Activated CD4-positive, alpha-beta T cell treated with anti-CD3 and anti-CD28 coated beads, Interleukin-2, Interleukin-6, amounts not matched to agents 100 ng/mL and 50 ng/mL, durations not matched to agents 16 hours and 8 hours (primary cell): ENCODE measurements around the gene TEKT5.
"Not testable (repeated sequence)": the region's sequence is repeated elsewhere in the genome, so short reads cannot be mapped to it uniquely, and the experiment has no call there.

Experiments
- DNase-seq: peaks from one replicate; pipeline ENCODE4 v3.0.0-alpha.2; 2020

TEKT5 gene

DNA sequence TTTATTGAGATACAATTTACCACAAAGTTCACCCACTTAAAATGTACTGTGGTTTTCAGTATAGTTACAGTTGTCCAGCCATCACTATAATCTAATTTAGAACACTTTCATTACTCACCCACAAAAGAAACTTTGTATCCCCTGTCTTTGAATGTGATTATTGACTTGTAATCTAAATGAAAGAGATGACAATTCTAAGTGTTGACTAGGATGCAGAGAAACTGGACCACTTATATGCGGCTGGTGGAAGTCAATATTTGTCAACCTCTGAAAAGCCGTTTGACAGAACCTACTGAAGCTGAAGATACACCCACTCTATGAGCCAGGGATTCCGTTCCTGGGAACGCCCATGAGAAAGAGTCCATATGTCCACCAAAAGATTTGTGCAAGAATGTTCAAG lies 36.8 kb downstream of the TEKT5 start:
- no peak for DNase-seq

DNA sequence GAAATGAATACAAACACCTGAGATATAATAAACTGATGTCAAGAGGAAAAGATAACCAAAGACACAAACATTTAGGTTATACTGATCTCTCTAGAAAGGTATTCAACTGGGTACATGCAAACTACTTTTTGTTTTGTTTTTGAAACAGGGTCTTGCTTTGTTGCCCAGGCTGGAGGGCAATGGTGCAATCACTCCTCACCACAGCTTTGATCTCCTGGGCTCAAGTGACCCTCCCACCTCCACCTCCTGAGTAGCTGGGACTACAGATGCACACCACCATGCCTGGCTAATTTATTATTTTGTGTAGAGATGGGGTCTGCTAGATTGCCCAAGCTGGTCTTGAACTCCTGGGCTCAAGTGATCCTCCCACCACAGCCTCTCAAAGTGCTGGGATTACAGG lies 38.1 kb downstream of the TEKT5 start:
- DNase-seq = no peak

GRCh38 chr16:10655415-10655977 lies 39.2 kb downstream of the TEKT5 start:
- DNase-seq = no peak

GRCh38 chr16:10654592-10655414 lies 39.9 kb downstream of the TEKT5 start:
- no peak for DNase-seq

DNA sequence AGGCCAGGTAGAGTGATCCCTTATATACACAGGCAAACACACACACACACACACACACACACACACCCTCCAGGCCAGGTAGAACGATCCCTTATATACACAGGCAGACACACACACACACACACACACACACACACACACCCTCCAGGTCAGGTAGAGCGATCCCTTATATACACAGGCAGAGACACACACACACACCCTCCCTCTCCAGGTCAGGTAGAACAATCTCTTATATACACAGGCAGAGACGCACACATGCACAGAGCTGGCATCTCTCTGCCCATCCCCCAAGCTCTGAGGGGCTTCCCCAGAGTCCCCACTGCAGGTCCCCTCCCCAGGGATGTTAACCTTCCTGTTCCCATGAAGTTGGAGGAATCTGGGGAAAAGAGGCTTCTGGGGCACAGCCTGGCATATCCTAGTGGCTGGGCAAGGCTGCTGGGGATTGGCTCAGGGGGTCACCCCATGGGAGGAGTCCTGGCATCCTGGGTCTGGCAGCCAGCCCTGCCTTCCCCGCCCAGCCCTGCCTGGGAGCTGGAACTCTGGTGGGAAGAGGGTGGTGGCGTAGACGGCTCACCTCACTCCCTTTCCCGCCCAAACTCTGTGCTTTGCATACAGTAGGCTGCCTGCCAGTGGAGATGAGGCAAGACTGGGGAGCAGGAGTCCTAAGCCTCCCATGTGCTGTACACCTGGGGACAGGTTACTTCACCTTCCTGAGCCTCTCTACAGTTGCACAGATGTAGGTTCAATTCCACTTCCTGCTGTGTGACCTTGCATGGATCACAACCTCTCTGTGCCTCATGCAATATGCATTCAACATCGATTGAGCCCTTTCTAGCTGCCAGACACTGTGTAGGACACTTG lies 41.8 kb downstream of the TEKT5 start:
- no peak for DNase-seq

DNA sequence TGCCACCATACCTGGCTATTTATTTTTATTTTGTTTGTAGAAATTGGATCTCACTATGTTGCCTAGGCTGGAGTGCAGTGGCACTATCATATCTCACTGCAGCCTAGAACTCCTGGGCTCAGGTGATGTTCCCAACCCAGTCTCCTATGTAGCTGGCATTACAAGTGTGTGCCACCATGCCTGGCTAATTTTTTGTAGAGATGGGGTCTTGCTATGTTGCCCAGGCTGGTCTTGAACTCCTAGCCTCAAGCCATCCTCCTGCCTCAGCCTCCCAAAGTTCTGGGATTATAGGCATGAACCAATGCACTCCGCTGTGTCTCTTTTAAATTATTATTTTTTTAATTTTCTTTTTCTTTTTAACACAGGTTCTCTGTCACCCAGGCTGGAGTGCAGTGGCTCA lies 45.6 kb downstream of the TEKT5 start:
- not testable (repeated sequence) for DNase-seq

DNA sequence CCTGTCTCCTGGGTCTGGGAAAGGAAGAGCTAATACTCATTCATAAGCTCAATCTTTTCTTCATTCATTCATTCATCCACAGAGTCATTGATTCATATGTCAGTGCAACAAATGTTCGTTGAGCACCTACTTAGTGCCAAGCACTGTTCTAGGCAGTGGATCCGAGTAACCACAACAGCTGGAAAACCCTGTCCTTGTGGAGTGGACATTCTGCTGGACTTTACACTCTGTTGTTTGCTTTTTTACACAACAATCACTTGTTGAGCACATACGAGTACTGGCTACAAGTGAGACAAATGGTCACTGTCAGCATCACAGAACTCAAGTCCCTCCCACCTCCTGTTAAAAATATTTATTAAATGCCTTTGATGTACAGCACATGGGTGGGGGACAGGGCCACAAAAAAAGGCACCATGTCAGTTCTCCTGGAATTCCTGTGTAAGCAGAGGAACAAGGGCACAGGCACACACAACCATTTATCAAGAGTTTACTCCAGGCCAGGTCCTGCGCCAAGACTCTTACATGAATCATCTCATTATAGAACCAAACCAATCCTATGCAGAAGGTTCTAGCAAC lies 46.9 kb downstream of the TEKT5 start:
- no peak for DNase-seq

- DNase-seq = no peak
Observed at GRCh38 chr16:10647264-10647720, 47.4 kb downstream of the TEKT5 start.

- no peak for DNase-seq
Observed at GRCh38 chr16:10646581-10647263, 48.0 kb downstream of the TEKT5 start.

DNA sequence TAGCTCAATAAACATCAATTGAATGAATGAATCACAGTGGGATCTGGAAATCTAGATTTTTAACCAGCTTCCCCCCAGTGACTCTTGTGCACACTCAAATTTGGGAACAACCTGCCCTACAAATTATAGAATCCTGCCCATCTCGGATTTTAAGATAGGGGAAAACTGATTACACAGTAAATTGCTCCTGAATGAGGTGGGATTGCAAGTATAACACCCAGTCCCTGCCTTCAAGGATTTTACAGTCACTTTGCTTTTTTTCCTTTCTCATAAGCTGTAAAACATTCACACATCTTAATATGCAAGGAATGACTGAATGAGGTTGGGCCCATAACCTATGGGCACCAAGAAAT lies 48.5 kb downstream of the TEKT5 start:
- no peak for DNase-seq

GRCh38 chr16:10644092-10644491 lies 50.6 kb downstream of the TEKT5 start:
- DNase-seq = no peak

- DNase-seq = no peak
Observed at GRCh38 chr16:10642964-10643363, 51.8 kb downstream of the TEKT5 start.

DNA sequence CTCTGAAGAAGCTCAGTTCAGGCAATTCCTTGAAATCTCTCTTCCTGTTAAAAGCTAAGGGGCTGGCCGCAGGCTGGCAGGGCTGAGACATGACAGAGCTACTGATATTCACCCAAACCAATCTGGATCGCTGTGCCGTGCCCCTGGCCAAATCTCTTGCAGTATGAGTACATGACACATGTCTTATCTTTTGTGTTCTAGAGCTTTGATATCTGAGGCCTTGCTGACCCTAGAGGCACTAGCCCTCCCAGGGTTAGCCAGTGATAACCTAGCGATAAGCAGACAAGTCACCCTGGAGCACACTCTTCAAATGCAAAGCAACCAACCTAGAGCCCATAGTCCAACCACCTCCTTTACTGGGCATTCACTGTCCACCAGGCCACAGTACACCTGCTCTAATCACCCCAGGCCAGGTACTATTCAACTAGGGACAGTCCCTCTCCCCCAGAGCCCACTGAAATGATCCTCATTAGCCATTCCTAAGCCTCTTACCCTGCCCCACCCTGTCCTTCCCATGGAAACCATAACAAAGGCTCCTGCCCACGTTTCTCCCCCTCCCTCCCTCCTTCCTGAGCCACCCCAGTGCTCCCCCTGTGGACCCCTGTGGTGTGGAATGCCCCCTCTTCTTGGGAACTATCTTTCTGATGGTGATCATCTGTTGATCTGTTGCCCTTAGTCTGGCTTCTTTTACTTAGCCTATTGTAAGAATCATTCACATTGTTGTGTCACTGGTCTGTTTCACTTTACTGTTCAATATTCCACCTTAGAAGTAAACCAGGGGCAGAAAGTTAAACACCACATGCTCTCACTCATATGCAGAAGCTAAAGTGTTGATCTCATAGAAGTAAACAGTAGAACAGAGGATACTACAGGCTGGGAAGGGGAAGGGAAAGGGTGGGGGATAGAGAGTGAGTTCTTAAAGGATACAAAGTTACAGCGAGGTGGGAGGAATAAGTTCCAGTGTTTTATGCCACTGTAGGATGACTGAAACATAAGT lies 52.5 kb downstream of the TEKT5 start:
- DNase-seq = no peak

DNA sequence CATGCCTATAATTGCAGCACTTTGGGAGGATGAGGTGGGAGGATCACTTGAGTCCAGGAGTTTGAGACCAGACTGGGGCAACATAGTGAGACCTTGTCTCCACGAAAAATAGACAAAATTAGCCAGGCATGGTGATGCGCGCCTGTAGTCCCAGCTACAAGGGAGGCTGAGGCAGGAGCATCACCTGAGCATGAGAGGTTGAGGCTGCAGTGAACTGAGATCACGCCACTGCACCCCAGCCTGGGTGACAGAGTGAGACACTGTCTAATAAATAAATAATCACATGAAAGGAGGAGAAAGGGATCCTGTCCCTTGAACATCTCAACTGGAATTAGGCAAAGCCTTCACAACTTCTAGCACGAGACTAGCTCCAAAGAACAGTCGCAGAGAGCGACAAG lies 53.2 kb downstream of the TEKT5 start:
- DNase-seq = no peak

DNA sequence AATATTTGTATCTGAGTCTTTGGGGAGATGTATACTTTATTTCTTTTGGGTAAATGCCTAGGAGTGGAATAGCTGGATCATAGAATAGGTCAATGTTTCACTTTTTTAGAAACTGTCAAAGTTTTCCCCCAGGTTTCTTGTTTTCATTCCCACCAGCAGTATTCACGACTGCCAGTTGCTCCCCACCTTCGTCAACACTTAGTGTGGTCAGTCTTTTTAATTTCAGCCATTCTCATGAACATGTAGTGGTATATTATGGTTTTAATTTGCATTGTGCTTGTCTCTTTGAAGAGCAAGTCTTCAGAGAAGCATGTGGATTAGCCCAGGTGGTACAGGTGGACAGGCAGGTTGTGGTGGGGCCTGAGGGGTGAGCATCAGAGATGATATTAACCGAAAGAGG lies 53.8 kb downstream of the TEKT5 start:
- no peak for DNase-seq

DNA sequence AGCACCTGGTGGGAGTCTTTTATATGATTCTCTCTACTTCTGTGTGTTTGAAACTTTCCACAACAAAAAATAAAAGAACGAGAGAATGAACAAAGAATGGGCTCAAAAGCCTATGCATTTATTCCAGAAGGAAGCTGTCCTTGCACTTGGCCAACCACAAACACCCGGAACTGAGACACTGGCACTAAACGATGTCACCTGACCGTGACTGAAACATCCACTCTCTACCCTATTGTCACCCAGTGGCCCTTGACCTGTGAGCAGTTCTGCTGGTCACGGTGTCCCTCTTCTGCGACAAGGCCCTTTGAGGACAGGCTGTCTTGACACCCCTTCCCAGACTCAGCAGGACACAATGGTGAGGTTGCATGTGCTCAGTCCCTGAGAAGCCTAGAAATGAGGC lies 56.6 kb downstream of the TEKT5 start:
- no peak for DNase-seq

DNA sequence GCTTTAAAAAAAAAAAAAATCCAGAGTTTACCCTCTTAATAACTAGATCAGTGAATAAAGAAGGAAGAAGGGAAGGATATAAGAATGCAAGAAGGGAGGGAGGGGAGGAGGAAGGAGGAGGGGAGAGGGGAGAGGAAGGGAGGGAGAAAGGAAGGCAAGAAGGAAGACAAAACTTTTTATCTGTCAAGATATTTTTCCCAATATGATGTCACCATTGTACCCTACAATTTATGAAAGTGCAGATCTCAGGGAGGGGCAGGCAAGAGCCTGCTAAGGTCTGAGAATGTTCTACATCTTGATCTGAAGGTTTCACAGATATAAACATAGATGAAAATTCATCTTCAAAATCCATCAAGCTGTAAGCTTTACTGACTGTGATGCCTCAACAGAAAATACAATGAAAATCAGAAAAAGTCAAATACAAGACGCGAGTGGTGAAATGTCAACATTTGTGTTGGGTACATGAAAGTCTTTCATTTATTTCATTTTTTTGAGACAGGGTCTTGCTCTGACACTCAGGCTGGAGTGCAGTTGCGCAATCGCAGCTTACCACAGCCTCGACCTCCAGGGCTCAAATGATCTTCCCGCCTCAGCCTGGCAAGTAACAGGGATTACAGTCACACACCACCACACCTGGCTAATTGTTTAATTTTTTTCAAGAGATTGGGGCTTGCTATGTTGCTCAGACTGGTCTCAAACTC lies 57.2 kb downstream of the TEKT5 start:
- DNase-seq = no peak

GRCh38 chr16:10635365-10636021 lies 59.2 kb downstream of the TEKT5 start:
- DNase-seq = no peak

- not testable (repeated sequence) for DNase-seq
Observed at GRCh38 chr16:10633429-10633828, 61.3 kb downstream of the TEKT5 start.

DNA sequence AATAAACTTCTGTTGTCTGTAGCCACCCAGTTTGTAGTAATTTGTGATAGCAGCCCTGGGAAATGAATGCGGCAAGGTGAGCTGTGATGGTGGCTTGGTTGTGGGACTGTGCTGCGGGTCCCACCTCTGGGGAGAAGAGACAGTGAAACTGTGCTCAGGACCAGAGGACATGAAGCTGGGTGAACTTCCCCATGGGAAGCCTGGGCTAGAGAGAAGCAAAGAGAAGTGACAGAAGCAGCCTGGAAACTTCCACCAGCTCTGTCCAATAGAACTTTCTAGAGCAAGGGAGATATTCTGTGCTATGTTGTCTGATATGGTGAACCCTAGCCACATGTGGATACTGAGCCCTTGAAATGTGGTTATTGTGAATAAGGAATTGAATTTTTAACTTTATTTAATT lies 62.8 kb downstream of the TEKT5 start:
- no peak for DNase-seq
